GM12891 (cell line): ENCODE data around the gene SYNPO2.

ENCODE experiments used
- PAX5 ChIP-seq: IDR thresholded peaks from 2 replicates; pipeline ENCODE4 v1.6.1; 2011; ENCODE audit warnings: low read length, moderate library complexity, mild to moderate bottlenecking; ENCODE audit not compliant: insufficient read depth, severe bottlenecking
- POLR2A ChIP-seq: IDR thresholded peaks from 2 replicates; pipeline ENCODE4 v1.6.1; 2011; ENCODE audit warnings: low read depth, low read length, control low read depth
- POLR2AphosphoS5 ChIP-seq: IDR thresholded peaks from 2 replicates; pipeline ENCODE4 v1.6.1; 2011; ENCODE audit warnings: low read depth, low read length, control low read depth
- SPI1 ChIP-seq: IDR thresholded peaks from 2 replicates; pipeline ENCODE4 v1.6.1; 2011; ENCODE audit warnings: low read depth, low read length, control low read depth
- TAF1 ChIP-seq: IDR thresholded peaks from 2 replicates; pipeline ENCODE4 v1.6.1; 2011; ENCODE audit warnings: low read depth, low read length, control low read depth

GRCh38 chr4:118973295-118973694 is 84.6 kb downstream of the SYNPO2 start:
- TF ChIP-seq POLR2AphosphoS5 (no peak), POLR2A (no peak), SPI1 (no peak), TAF1 (no peak), PAX5 (no peak)
